GM18517 (cell line): ENCODE measurements around the gene ITGA1.
"Not testable (repeated sequence)": the region's sequence is repeated elsewhere in the genome, so short reads cannot be mapped to it uniquely, and the experiment has no call there.

ENCODE experiments used
- ATAC-seq: cut with Tn5 transposase; IDR thresholded peaks from one replicate; pipeline ENCODE4 v1.9.1; 2021; ENCODE audit warnings: mild to moderate bottlenecking, moderate library complexity; ENCODE audit not compliant: unreplicated experiment

ITGA1 gene

DNA sequence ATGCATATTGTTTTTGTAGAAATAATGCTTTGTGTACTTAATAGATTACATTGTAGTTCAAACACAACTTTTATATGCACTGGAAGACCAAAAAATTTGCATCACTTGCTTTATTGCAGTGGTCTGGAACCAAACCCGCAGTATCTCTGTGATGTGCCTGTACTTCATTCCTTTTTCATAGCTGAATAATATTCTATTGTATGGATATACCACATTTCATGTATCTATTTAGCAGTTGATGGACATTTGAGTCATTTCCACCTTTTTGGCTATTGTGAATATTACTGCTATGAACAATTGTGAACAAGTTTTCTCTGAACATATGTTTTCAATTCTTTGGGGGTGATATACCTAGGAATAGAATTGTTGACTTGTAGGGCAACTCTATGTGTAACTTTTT lies 40.1 kb downstream of the ITGA1 start:
- ATAC-seq: no peak

DNA sequence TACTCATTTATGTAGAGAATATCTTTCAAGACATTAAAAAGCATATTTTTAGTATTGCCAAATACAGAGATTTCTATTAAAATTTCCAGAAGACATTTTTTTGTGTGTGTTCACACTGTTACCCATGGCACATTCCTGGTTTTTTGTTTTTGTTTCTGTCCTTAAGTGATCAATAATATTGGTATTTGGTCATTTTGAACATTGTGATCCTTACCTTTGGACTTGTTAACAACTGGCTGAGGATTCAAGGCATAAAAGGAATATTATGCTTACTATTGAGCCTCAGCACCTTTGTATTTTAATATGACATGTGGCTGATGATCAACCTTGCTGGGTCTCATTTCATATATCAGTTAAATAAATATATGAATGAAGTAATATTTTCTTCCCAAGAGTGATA lies 41.9 kb downstream of the ITGA1 start:
- no peak for ATAC-seq

DNA sequence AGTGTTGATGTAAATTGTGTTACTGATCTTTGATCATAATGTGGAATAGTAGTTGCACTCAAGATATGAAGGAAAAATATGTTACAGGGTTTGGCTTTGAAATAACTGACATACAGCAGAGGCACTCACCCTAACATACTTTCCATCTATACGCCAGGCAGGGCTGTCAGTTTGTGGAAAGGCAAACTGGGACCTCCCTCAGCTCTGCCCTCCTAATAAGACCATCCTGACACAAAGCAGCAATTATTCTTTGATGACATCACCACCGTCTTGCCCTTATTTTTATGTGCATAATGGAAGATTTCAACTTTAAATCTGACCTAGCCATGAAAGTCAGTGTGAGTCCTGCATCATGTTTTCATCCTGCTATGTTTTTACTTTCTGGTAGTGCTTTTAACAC lies 42.9 kb downstream of the ITGA1 start:
- no peak for ATAC-seq

DNA sequence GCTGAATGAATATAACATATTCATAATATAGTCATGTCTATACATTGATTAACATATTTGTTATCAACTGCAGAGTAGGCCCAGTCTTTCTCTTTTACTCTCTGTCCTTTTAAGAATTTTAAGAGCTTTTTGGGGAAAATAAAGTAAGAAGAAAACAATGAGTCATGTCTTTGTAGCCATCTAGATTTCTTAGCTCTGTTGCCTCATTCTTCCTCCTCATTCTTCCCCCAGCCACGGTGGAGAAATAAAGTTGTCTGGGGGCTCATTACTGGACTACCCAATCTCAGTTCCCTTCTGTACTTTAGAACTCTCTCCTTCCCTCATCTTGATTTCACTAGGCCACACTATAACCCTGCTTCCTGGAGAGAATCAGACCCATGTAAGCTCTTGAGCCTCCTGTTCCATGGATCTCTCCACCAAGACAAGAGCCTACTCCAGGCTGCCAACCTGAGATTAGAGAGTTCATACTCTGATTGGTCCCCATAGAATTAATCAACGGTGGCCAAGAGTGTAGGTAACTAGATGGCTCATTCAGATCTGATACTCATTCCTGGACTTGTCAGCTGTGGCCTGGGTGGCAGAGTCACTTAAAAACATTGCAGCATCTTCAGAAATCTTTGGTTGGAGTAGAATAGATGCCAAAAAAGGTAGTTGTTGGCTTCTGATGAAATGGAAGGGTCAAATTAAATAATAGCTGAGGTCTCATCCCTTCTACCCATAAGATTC lies 44.2 kb downstream of the ITGA1 start:
- no peak for ATAC-seq

DNA sequence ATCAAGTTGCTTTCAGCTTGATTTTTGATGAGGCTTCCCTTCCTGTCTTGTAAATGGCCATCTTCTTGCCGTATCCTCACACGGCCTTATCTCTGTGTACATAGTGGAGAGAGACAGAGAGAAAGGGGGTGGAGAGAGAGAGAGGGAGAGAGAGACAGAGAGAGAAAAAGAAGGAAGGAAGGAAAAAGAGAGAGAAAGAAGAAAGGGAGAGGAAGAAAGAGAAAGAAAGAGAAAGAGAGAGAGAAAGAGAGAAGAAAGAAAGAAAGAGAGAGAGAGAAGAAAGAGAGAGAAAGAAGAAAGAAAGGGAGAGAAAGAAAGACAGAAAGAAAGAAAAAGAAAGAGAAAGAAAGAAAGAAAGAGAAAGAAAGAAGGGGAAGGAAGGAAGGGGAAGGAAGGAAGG lies 46.6 kb downstream of the ITGA1 start:
- ATAC-seq: no peak

DNA sequence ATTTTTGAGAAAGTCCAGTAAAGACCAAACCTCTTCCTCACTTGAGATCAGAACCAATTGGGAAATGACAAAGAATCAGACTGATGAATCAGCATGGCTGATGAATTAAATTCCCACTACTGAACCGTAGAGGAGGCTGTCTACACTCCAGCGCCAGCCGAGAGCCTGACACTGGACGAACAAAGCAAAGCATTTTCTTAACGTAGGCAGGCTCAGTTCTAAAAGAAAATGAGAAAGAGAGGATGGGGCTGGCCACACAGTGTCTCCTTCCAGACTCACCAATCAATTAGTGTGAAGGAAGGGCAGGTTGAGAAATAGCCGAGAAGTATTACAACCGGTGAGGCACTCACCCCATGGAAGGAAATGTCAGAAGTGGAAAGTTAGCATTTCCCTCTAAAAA lies 49.4 kb downstream of the ITGA1 start:
- ATAC-seq: no peak

DNA sequence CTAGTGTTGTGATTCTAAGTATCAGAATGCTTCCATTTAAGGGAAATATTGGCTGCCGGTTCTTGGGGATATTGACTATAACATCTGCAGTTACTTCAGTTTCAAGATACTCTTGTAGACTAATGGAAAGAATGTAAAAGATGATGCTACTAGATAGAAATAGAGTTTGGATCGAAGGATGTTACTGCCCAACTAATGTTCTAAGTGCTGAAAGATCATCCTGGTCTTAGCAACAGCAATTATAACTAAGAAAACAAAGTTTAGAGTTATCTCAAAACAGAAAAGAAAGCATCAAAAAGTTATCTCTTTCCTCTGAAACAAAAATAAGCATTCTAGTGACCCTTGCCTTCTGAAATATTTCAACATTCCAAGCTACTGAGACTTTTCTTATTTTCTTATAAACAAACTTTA lies 49.9 kb downstream of the ITGA1 start:
- ATAC-seq: no peak

DNA sequence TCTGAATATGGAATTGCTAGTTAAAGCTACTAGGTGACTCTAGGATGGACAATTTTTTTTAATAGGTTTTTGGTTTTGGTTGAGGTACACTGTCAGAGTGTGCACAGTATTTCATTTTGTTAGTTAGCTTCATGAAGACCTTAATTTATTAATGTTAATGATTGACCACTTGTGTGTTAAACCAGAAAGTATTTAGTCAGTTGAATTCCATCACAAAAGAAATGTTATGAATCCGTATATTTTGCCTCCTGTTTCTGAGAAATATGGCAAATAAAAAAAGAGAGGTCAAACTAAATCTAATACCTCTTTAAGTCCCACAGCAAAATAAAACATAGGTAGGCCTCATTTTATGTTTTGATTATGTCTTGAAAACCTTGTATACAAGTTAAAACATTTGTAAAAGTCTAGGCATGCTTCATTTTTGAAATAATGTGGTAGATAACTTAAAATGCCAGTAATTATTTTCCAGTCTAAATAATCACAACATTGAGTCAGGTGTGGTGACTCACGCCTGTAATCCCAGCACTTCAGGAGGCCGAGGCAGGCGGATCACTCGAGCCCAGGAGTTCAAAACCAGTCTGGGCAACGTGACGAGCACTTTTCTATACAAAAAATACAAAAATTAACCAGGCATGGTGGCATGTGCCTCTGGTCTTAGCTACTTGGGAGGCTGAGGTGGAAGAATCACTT lies 50.8 kb downstream of the ITGA1 start:
- ATAC-seq: no peak

DNA sequence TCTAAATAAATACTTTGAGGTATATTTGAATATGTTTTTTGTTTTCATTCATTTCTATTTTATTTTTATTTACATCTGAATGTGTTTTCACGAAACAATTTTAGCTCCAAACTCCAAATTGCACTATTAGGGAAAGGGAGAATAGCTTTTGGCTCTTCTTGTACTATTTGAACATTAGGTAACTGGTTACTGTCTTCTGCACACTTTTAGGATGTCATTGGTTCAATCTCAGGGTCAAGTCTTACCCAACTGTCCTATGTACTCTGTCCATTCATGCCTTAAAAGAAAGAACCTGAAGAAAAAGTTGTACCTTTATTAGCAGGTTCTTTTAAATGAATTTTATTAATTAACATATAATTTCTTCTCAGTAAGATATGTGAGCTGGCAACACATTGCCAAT lies 51.6 kb downstream of the ITGA1 start:
- ATAC-seq: no peak

DNA sequence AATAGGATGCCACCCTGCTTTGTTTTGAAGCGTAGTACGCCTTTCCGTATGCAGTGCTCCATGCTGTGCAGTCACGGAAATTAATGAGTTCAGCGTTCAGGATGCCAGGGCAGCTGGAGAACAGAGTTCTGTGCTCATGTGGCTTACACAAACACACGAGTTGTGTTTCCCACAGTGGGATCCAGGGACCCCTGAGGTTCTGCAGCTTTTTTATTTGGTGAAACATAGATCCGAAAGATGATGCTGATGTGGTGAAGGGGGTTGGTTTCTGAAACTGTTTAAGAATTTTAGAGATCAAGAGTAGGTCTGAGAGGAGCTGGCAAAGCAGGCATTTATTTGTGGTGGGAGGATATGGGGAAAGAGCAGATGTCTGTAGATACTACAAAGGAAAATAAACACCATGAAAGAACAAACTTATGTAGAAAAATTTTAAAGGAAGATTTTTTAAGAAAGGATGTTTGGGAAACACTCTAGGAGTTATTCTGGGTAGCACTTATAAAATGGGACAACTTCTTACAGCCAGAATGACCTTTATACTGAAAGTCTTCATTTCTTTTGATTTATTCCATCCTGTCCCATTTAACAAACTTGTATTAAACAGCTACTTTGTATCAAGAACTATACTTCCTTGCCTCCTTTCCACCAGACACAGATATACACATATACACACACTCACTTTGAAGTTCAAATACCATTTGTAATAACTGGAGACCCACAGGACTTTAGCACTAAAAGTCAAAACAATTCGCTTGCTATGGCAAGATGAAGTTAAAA lies 52.7 kb downstream of the ITGA1 start:
- no peak for ATAC-seq

DNA sequence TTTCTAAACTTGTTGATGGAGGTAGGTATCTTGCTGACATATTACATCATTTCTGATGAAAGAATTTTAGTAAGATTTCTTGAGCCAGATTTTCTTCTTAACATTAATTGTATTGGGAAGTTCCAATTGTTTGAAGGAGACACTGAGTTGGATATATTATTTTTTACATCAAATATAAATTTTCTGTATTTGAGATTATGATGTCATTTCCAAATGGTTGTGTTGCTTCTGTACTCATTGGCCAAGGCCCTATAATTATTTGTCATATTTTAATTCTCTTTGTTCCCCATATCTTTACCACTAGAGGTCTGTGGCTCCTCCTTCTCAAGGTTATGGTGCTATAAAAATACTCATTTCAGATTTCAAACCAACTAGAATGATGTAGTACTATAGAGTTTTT lies 53.4 kb downstream of the ITGA1 start:
- ATAC-seq: no peak

DNA sequence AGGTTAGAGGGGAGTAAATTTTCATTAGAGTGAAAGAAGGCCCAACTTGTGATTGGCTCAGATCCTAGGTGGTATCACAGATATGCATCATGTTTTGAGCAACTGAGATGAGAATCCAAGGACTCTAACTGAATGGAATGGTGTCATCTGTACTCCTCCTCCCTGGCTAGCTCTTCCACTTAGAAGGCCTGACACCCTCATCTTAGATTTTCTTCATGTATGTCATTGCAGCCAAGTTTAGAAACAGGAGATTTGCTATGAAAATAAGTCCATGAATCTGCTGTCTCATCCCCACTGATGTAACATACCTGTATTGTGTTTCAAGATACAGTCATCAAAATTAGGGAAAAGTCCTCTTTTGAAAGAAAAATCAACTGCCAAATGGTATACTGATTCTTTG lies 54.4 kb downstream of the ITGA1 start:
- no peak for ATAC-seq

DNA sequence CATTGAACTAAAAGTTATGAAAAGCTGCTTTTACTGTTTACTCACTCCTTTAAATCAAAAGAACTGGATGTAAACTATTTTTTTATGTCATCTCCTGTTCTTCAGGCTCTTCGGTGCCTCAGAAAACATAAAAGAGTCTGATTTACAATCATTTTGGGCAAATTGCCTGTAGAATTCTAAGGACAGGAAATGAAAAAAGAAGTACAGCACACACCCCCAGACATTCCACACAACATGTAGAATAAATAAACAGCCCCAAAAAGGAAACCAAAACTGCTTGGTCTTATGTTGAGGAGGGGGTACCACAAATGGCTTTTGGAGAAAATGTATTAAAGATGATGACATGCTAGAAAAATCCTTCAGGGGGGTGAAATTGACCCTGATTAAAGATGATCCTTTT lies 57.2 kb downstream of the ITGA1 start:
- ATAC-seq: no peak

DNA sequence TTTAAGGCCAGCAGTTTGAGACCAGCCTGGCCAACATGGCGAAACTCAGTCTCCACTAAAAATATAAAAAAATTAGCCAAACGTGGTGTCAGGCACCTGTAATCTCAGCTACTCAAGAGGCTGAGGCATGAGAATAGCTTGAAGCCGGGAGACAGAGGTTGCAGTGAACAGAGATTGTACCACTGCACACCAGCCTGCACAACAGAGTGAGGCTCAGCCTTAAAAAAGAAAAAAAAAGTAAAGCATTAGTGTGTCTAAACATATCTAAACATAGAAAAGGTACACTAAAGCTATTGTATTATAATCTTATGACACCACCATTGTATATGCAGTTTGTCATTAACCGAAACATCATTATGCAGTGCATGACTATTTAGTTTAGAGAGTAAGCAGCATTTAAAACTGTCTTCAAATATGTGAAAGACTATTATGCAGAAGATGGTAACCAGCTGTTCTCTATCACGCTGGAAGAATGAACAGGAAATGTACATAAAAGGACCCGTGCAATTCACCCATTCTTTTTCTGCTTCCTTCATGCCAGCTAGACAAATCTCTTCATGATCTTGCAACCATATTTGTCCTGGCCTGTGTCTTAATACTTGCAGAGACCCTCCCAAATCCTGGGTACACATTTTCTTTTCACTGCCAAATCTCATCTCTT lies 58.6 kb downstream of the ITGA1 start:
- ATAC-seq: no peak

DNA sequence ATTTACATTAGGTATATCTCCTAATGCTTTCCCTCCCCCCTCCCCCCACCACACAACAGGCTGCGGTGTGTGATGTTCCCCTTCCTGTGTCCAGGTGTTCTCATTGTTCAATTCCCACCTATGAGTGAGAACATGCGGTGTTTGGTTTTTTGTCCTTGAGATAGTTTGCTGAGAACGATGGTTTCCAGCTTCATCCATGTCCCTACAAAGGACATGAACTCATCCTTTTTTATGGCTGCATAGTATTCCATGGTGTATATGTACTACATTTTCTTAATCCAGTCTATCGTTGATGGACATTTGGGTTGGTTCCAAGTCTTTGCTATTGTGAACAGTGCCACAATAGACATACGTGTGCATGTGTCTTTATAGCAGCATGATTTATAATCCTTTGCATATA lies 61.0 kb downstream of the ITGA1 start:
- ATAC-seq: not testable (repeated sequence)

DNA sequence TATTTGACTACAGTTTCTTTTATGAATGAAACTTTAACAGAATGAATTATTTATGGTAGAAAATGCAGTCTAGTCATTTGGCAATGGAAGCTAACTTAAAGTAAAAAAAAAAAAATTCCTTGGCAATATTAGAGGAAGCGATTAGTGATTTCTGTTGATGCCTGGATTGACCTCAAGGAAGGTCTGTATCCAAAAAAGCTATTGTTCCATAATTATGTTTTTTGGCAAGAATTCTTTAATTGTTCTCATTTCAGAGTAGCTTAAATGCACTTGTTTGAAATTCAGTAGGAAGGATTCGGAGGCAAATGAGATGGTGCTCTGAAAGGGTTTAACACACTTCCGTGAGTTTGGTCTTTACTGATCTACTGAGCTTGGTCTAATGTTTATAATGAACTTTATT lies 61.8 kb downstream of the ITGA1 start:
- no peak for ATAC-seq

DNA sequence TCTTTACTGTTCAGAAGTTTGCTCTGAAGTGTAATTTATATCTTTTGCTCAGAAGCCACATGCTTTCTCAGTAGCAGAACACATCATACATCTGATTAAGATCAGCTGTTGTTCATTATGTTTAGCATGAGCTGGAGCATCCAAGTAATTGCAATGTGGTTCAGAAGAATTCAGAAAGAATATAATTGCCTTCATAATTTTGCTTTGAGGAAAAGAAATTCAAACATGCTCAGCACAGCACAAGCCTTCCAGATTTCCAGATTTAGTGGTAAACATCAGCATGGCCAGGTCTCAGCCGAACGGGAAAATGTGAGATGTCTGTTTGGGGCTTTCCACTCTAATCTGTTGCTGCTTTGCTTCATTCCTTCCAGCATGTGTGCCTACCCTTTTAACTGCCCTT lies 65.9 kb downstream of the ITGA1 start:
- ATAC-seq: no peak

DNA sequence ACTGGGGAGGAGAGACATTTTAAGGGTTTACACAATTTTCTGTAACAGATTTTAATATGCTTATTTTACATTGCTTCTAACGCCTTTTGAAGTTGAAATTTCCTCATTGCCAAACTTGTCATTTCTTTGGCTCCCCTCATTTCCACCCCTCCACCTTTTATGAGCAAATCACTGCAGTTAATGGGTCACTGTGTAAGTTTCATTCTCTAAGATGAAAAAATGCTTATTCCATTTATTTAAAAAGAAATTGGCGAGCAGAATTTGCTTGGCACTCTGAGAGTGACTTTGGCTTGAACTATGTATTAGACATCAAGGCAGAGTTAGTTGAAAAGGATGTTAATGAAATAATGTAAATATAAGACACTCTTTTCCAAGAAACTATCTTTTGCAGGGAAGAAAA lies 66.6 kb downstream of the ITGA1 start:
- ATAC-seq: no peak

DNA sequence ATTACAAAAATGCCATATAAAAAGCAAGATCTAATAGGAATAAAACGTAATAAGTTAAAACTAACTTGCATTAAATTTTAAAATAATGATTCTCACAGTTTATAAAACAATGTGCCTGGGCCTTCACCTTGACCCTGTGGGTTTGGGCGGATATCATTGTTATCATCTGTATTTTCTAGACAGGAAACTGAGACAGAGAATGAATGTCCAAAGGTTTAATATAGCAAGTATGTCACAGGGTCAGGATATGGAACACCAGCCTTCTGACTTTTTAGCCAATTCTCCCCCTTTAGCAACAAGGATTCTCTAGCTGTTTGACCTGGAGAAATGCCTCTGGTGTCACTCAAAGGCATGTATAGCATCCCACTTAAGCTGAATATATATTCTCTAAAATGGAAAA lies 67.2 kb downstream of the ITGA1 start:
- ATAC-seq: no peak

DNA sequence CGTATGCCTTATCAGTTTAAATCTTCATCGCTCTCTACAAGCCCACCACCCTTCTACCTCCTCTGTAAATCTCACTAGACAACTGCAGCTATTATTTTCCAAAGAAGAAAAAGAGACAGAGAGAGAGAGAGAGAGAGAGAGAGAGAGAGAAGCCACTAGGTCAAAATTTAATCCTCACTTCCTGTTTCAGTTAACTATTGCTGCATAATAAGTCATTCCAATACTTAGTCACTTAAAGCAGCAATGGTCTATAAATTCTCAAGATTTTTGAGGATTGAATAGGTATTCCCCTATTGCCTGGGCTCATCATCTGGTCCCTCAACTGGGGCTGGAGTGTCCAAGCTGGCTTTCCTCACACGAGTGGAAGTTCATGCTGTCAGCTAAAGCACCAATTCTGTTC lies 68.8 kb downstream of the ITGA1 start:
- peak; percentile 94 for ATAC-seq

DNA sequence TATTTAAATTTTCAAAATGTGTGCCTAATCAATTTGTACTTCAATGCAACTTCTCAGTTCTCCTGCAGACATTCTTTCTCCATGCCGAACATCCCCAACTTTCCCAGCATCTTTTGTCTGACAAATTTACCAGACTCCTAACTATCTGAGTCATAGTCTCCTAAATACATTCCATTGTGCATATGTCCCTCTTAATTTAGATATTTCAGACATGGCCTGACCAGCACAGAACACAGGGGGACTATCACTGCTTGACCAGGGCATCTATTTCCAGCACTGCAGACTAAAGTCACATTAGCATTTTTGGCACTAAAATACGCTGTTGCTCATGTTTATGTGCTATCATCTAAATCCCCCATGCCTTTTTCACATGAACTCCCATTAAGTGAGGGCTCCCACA lies 71.9 kb downstream of the ITGA1 start:
- ATAC-seq: no peak

DNA sequence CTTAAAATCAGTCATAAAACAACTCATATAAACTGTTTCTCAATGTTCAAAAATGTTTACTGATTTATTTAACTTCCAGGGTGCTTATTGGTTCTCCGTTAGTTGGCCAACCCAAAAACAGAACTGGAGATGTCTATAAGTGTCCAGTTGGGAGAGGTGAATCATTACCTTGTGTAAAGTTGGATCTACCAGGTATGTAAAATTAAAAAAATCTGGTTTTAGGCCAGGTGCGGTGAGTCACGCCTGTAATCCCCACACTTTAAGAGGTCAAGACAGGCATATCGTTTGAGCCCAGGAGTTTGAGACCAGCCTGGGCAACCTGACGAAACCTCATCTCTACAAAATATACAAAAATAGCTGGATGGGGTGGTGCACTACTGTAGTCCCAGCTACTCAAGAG lies 73.7 kb downstream of the ITGA1 start:
- ATAC-seq: no peak
